Nephron progenitor cell (in vitro differentiated cells): ENCODE data around the gene MAGI2.
A peak's percentile ranks its signal among the peaks of the same experiment; 100 is the strongest.

Experiments used
- DNase-seq: peaks from one replicate; pipeline ENCODE4 v3.0.0; 2021
- H3K27ac Mint-ChIP-seq: 2 replicates; pipeline ENCODE4 v1.8.0; 2021; ENCODE audit warnings: mild to moderate bottlenecking, moderate library complexity, mixed read lengths
- H3K27me3 Mint-ChIP-seq: 2 replicates; pipeline ENCODE4 v1.8.0; 2021; ENCODE audit warnings: mild to moderate bottlenecking, low read depth, mixed read lengths; ENCODE audit not compliant: poor library complexity
- H3K36me3 Mint-ChIP-seq: 2 replicates; pipeline ENCODE4 v1.8.0; 2021; ENCODE audit warnings: low read depth, mixed read lengths
- H3K4me1 Mint-ChIP-seq: 2 replicates; pipeline ENCODE4 v1.8.0; 2021; ENCODE audit warnings: mixed read lengths
- H3K4me3 Mint-ChIP-seq: 2 replicates; pipeline ENCODE4 v1.8.0; 2021; ENCODE audit warnings: mild to moderate bottlenecking, moderate library complexity, mixed read lengths
- H3K9me3 Mint-ChIP-seq: 2 replicates; pipeline ENCODE4 v1.8.0; 2021; ENCODE audit warnings: mild to moderate bottlenecking, moderate library complexity, mixed read lengths
- TF ChIP-seq, protein P1 (sequence below): fragments of 200-600 bp; sonication (generic); IDR thresholded peaks from 2 replicates; pipeline ENCODE4 v1.5.0; 2021; ENCODE audit warnings: antibody characterized with exemption

Gene MAGI2

DNA sequence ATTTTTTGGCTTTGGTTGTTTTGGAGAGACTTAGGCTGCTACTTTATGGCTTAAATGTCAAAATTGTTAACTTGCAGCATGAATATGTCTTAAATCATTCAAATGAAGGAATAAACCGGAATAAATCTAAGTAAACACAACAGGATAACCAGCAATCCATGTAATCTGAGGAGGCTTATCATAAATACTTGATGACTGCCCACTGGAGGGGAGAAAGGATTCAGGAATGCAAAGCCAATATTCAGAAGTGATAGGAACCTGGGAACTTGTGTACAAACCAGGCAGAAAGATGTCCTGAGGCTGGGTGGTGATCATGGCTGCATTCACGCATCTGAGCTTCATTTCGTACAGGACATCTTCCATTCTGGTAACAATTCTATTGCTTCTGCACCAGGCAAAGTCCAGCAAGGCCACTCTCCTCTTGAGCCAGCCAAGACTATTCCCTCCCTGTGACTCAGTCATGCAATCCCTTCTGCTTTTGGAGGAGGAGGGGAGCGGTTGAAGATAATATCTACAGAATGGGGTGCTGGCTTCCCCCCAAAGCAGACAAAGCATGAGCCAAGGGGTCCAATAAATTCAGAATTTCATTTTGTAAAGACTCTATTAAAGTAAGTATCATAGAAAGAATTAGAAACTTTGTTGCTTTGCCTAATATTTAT lies 1280.4 kb downstream of the MAGI2 start:
- TF ChIP-seq, protein P1, sequence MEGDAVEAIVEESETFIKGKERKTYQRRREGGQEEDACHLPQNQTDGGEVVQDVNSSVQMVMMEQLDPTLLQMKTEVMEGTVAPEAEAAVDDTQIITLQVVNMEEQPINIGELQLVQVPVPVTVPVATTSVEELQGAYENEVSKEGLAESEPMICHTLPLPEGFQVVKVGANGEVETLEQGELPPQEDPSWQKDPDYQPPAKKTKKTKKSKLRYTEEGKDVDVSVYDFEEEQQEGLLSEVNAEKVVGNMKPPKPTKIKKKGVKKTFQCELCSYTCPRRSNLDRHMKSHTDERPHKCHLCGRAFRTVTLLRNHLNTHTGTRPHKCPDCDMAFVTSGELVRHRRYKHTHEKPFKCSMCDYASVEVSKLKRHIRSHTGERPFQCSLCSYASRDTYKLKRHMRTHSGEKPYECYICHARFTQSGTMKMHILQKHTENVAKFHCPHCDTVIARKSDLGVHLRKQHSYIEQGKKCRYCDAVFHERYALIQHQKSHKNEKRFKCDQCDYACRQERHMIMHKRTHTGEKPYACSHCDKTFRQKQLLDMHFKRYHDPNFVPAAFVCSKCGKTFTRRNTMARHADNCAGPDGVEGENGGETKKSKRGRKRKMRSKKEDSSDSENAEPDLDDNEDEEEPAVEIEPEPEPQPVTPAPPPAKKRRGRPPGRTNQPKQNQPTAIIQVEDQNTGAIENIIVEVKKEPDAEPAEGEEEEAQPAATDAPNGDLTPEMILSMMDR, result no peak
- Mint-ChIP-seq H3K9me3 (no peaks in the 10 kb centered on the region), H3K4me1 (peaks cover 30% of the 10 kb centered on the region), H3K27ac (no peak overlapping the region), H3K36me3 (no peaks in the 10 kb centered on the region), H3K27me3 (no peaks in the 10 kb centered on the region), H3K4me3 (no peak overlapping the region)
- DNase-seq, result no peak

DNA sequence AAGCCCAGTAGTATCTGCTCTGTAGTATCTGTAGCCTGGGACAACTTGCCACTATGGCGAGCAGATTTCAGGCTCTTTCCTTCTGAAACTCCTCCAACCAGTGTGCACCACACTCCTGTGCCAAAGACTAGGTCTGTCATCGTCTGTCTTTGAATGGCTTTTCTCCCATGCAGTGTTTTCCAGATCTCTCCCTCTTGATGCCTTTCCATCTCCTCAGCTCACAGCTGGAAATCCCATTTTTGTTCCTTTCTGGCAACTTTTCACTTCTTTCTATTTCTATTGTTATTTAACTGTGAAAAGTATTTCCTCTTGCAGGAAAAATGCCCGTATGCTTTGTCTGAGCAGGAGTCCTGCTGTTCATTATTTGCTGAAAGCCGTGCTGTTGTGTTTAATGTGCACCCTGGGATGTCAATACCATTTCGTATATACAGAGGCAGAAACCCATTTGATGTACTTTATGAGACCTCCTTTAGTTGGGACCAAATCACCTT lies 1281.2 kb downstream of the MAGI2 start:
- no peaks in the 10 kb centered on the region for H3K36me3 Mint-ChIP-seq
- DNase-seq, result no peak
- H3K27me3 Mint-ChIP-seq, result no peaks in the 10 kb centered on the region
- no peaks in the 10 kb centered on the region for H3K9me3 Mint-ChIP-seq
- no peak overlapping the region for H3K4me3 Mint-ChIP-seq
- peak overlapping the region; percentile 30 for H3K27ac Mint-ChIP-seq
- H3K4me1 Mint-ChIP-seq, result peaks cover 30% of the 10 kb centered on the region
- TF ChIP-seq, protein P1, result no peak

DNA sequence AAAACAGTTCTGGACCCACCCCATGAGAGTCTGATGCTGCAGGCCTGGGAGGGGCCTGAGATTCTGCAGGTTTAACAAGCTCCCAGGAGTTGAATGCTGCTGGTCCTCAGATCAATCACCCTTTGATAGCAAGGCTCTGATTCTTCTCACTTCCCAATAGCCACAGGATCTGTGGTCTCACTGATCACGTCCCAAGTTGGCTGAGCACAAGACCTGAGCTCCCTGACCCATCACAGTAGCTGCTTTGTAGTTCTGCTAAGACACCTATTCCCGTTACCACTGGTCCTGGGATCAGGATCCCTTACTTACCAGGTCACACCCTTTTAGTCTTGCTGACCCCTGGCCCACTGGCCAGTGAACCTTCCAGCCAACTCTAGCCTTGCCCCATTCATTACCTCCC lies 1282.1 kb downstream of the MAGI2 start:
- TF ChIP-seq, protein P1, result no peak
- DNase-seq, result no peak
- no peaks in the 10 kb centered on the region for H3K9me3 Mint-ChIP-seq
- peaks cover 36% of the 10 kb centered on the region for H3K4me1 Mint-ChIP-seq
- H3K27ac Mint-ChIP-seq, result no peak overlapping the region
- H3K36me3 Mint-ChIP-seq, result no peaks in the 10 kb centered on the region
- H3K4me3 Mint-ChIP-seq, result no peak overlapping the region
- no peaks in the 10 kb centered on the region for H3K27me3 Mint-ChIP-seq

DNA sequence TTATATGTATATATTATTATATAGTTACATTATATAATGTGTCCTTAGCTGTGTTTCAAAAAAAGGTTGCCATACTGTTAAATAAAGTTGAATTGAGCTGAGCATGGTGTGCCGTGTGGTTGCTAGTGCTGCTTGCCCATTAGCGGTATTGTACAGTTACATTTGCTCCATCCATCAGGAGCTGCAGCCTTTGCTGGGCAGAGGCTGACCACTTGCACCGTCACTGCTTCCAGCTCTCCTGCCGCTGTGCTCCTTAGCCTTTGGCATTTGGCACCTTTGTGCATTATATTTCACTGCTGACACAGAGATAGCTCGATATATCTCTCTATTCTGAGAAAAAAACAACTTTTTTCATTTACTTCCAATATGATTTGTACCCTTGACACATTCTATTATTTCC lies 1282.7 kb downstream of the MAGI2 start:
- TF ChIP-seq, protein P1, result no peak
- Mint-ChIP-seq H3K4me3 (no peak overlapping the region), H3K4me1 (peaks cover 36% of the 10 kb centered on the region), H3K36me3 (no peaks in the 10 kb centered on the region), H3K27me3 (no peaks in the 10 kb centered on the region), H3K9me3 (no peaks in the 10 kb centered on the region), H3K27ac (no peak overlapping the region)
- DNase-seq, result no peak

DNA sequence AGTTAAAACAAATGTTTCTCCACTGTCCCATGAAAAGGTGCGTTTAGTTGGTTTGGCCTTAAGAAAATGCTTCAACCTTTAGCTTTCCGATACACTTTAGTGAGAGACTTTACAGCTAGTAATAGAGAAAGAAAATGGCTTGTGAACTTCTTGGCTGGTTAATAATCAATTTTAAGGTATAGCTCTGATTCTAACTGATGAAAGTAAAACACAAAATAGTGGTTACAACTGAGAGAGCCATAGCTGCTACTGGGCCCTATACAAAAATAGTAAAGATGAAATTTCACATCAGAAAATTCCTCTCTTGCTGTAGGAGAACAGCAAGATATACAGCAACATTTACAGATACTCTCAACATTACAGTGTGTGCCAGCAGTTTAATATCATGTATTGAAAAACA lies 1283.5 kb downstream of the MAGI2 start:
- Mint-ChIP-seq H3K9me3 (no peaks in the 10 kb centered on the region), H3K4me1 (peaks cover 35% of the 10 kb centered on the region), H3K4me3 (no peak overlapping the region), H3K27ac (no peak overlapping the region), H3K27me3 (no peaks in the 10 kb centered on the region), H3K36me3 (no peaks in the 10 kb centered on the region)
- no peak for DNase-seq
- TF ChIP-seq, protein P1, result no peak

DNA sequence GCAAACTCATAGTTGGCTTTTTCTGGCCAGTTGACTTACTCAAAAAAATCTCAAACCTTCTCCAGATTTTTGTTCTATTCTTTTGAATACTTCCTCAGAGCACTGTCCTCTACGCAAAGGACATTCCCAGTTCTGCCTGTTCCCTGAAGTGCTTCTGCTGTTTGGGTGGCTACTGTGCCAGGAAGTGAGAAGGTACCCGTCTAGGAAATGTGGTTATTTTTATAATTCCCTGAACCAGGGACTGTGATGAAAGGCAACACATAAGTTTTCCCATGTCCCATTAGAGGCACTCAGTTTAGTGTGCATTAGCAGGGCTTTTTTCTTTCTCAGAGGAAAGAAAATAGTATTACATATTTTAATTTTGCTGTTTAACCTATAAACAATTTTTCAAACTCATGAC lies 1284.6 kb downstream of the MAGI2 start:
- H3K9me3 Mint-ChIP-seq, result no peaks in the 10 kb centered on the region
- no peaks in the 10 kb centered on the region for H3K27me3 Mint-ChIP-seq
- TF ChIP-seq, protein P1, result no peak
- H3K27ac Mint-ChIP-seq, result no peak overlapping the region
- H3K4me1 Mint-ChIP-seq, result peaks cover 35% of the 10 kb centered on the region
- no peaks in the 10 kb centered on the region for H3K36me3 Mint-ChIP-seq
- no peak overlapping the region for H3K4me3 Mint-ChIP-seq
- no peak for DNase-seq
